ENCODE results near the gene SSH3. TPM values are rescaled to one million over a fixed set of nuclear protein-coding genes. Genes with fewer than 3 reads are reported as not detected.
A peak's percentile ranks its signal among the peaks of the same experiment; 100 is the strongest.

SSH3 gene
- total RNA-seq, 8 experiments from 2014 or later, result 0.54 to 26.8 (median 1.5) TPM

GRCh38 chr11:67354075-67355022, 51.0 kb downstream of the SSH3 start:
- 0 to 63% (median 20%) methylated on average over 1 to 6 of the region's 8 CpGs; no CpG with 5 or more reads in 6 of the 10 experiments for WGBS, 10 experiments
- H3K27ac ChIP-seq, result peak overlapping the region in 1 of 2 donors; percentile 52
- in situ Hi-C loops (cut with MboI; ENCODE audit: low pct_unique_long_range_greater_than_20kb in 2 of 9, low sequenced_read_pairs in 9 of 9, unreplicated experiment in 9 of 9), result no loop called here
- peak; percentile 1 to 59 (median 24) for ATAC-seq (replicated peaks in 6 of 8)
- peaks cover 8 to 21% of the 10 kb centered on the region in 2 donors for H3K4me1 ChIP-seq (replicated peaks in 1 of 2)
- H3K4me3 ChIP-seq, result peak overlapping the region in 4 of 5 donors; percentile 71 to 76 (median 75)

DNA sequence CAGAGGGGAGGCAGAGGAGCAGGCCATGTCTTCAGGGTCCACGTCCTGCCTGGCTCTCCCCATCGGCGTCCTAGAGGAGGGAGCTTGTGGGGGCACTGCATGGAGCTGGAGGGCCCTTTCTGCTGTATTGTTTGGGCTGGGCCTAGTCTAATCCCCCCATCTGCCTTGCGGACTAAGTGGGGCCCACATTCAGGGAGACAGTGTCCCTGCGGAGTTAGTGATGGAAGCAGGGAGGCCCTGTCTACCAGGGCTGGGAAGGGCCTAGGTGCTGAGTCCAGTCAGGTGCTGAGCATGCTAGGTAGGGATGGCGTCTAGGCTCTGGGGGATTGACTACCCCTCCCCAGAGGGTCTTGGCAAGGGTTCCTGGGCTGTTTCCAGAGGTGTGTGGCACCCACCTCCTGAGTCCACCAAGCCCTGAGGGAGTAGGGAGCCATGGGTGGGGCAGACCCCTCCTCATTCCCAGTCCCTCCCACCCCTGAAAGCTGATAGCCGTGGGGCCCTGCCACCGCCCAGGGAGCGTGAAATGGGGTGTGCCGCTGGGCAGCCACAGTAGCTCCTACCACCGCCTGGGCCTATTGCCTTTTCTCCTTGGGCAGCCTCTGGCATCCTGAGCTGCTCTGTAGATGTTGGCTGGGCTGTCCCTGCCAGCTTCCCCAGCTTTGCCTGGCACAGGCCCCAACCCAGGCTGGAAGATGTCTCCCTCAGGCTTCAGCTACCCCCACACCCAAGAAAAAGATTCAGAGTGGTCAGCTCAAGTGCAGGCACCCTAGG, 51.9 kb downstream of the SSH3 start:
- Histone ChIP-seq H3K4me1 (replicated peaks in 1 of 2) (peaks cover 8 to 21% of the 10 kb centered on the region in 2 donors), H3K27ac (peak overlapping the region in 1 of 2 donors; percentile 44), H3K4me3 (no peak overlapping the region)
- 40 to 100% (median 87%) methylated on average over 1 to 3 of the region's 11 CpGs; no CpG with 5 or more reads in 7 of the 10 experiments for WGBS, 10 experiments
- in situ Hi-C loops (cut with MboI; ENCODE audit: low pct_unique_long_range_greater_than_20kb in 2 of 9, low sequenced_read_pairs in 9 of 9, unreplicated experiment in 9 of 9), result no loop called here
- no peak for ATAC-seq (replicated peaks in 6 of 8)

- Histone ChIP-seq H3K27ac (no peak overlapping the region), H3K4me1 (replicated peaks in 1 of 2) (peaks cover 8 to 21% of the 10 kb centered on the region in 2 donors), H3K4me3 (no peak overlapping the region)
- in situ Hi-C loops (cut with MboI; ENCODE audit: low pct_unique_long_range_greater_than_20kb in 2 of 9, low sequenced_read_pairs in 9 of 9, unreplicated experiment in 9 of 9), result no loop called here
- 67 to 100% (median 87%) methylated on average over 1 to 3 of the region's 4 CpGs; no CpG with 5 or more reads in 6 of the 10 experiments for WGBS, 10 experiments
- no peak for ATAC-seq (replicated peaks in 6 of 8)
Observed at GRCh38 chr11:67355794-67356386, 52.6 kb downstream of the SSH3 start.

- in situ Hi-C loops (cut with MboI; ENCODE audit: low pct_unique_long_range_greater_than_20kb in 2 of 9, low sequenced_read_pairs in 9 of 9, unreplicated experiment in 9 of 9), result no loop called here
- Histone ChIP-seq H3K27ac (no peak overlapping the region), H3K4me3 (no peak overlapping the region), H3K4me1 (replicated peaks in 1 of 2) (peaks cover 8 to 17% of the 10 kb centered on the region in 2 donors)
- no peak for ATAC-seq (replicated peaks in 6 of 8)
- 0 to 60% (median 4%) methylated on average over 1 to 2 of the region's 4 CpGs; no CpG with 5 or more reads in 6 of the 10 experiments for WGBS, 10 experiments
Observed at GRCh38 chr11:67356387-67356863, 53.1 kb downstream of the SSH3 start.

GRCh38 chr11:67356864-67357561, 53.7 kb downstream of the SSH3 start:
- Histone ChIP-seq H3K4me1 (replicated peaks in 1 of 2) (peaks cover 8 to 17% of the 10 kb centered on the region in 2 donors), H3K27ac (no peak overlapping the region), H3K4me3 (no peak overlapping the region)
- WGBS, 10 experiments, result 0 to 20% (median 0%) methylated on average over 1 of the region's 3 CpGs; no CpG with 5 or more reads in 5 of the 10 experiments
- ATAC-seq (replicated peaks in 6 of 8), result peak in 2 of 8 experiments; percentile 1 to 7
- in situ Hi-C loops (cut with MboI; ENCODE audit: low pct_unique_long_range_greater_than_20kb in 2 of 9, low sequenced_read_pairs in 9 of 9, unreplicated experiment in 9 of 9), result no loop called here

GRCh38 chr11:67357831-67358670, 54.7 kb downstream of the SSH3 start:
- 65 to 100% (median 81%) methylated on average over 1 to 9 of the region's 12 CpGs for WGBS, 10 experiments
- peaks cover 4 to 12% of the 10 kb centered on the region in 2 donors for H3K4me1 ChIP-seq (replicated peaks in 1 of 2)
- in situ Hi-C loops (cut with MboI; ENCODE audit: low pct_unique_long_range_greater_than_20kb in 2 of 9, low sequenced_read_pairs in 9 of 9, unreplicated experiment in 9 of 9), result no loop called here
- H3K4me3 ChIP-seq, result no peak overlapping the region
- H3K27ac ChIP-seq, result no peak overlapping the region
- no peak for ATAC-seq (replicated peaks in 6 of 8)

Other genes with a start within 250 kb of the SSH3 start
- 10 to 100 TPM in 1 of 8 experiments, 1 to 10 TPM in 1, under 1 TPM in 2, not detected in 4; 0.24 to 10.1 (median 1.2) TPM for gene RHOD, start 246.7 kb upstream of the SSH3 start, total RNA-seq
- gene KDM2A, start 184.3 kb upstream of the SSH3 start, total RNA-seq, result 10 to 100 TPM; 20.5 to 83.0 (median 33.9) TPM
- 10 to 100 TPM; 13.8 to 40.5 (median 32.6) TPM for gene GRK2, start 37.1 kb upstream of the SSH3 start, total RNA-seq
- 10 to 100 TPM; 14.5 to 43.1 (median 32.9) TPM for gene ANKRD13D, start 14.2 kb upstream of the SSH3 start, total RNA-seq
- gene POLD4, start 50.0 kb downstream of the SSH3 start, total RNA-seq, result 100 to 1,000 TPM in 1 of 8 experiments, 10 to 100 TPM in 5, 1 to 10 TPM in 2; 5.6 to 167 (median 24.4) TPM
- gene CLCF1, start 70.1 kb downstream of the SSH3 start, total RNA-seq, result 1 to 10 TPM in 5 of 8 experiments, under 1 TPM in 3; 0.81 to 6.1 (median 1.7) TPM
- gene RAD9A, start 88.5 kb downstream of the SSH3 start, total RNA-seq, result 10 to 100 TPM in 7 of 8 experiments, 1 to 10 TPM in 1; 4.0 to 25.5 (median 16.2) TPM
- 100 to 1,000 TPM in 4 of 8 experiments, 10 to 100 TPM in 4; 60.9 to 162 (median 104) TPM for gene PPP1CA, start 98.3 kb downstream of the SSH3 start, total RNA-seq
- 1 to 10 TPM in 1 of 8 experiments, under 1 TPM in 7; 0.15 to 2.2 (median 0.64) TPM for gene TBC1D10C, start 100.6 kb downstream of the SSH3 start, total RNA-seq
- gene CARNS1, start 112.1 kb downstream of the SSH3 start, total RNA-seq, result 1 to 10 TPM in 3 of 8 experiments, under 1 TPM in 5; 0.16 to 2.1 (median 0.67) TPM
- 10 to 100 TPM; 21.8 to 48.3 (median 30.6) TPM for gene RPS6KB2, start 125.0 kb downstream of the SSH3 start, total RNA-seq
- under 1 TPM in 2 of 8 experiments, not detected in 6; 0.17 to 0.22 TPM for gene PTPRCAP, start 134.2 kb downstream of the SSH3 start, total RNA-seq
- 10 to 100 TPM; 23.3 to 93.7 (median 37.5) TPM for gene CORO1B, start 139.9 kb downstream of the SSH3 start, total RNA-seq
- gene GPR152, start 149.2 kb downstream of the SSH3 start, total RNA-seq, result under 1 TPM in 5 of 8 experiments, not detected in 3; 0.11 to 0.90 (median 0.31) TPM
- under 1 TPM in 7 of 8 experiments, not detected in 1; 0.16 to 0.62 (median 0.20) TPM for gene CABP4, start 151.8 kb downstream of the SSH3 start, total RNA-seq
- 10 to 100 TPM in 7 of 8 experiments, 1 to 10 TPM in 1; 9.9 to 30.6 (median 17.2) TPM for gene TMEM134, start 165.7 kb downstream of the SSH3 start, total RNA-seq
- 10 to 100 TPM; 48.1 to 72.2 (median 59.5) TPM for gene AIP, start 179.5 kb downstream of the SSH3 start, total RNA-seq
- 10 to 100 TPM; 21.4 to 64.4 (median 35.9) TPM for gene PITPNM1, start 201.8 kb downstream of the SSH3 start, total RNA-seq
- 10 to 100 TPM; 13.8 to 39.3 (median 19.8) TPM for gene CDK2AP2, start 204.6 kb downstream of the SSH3 start, total RNA-seq
- under 1 TPM in 1 of 8 experiments, not detected in 7; 0.71 TPM for gene CABP2, start 219.9 kb downstream of the SSH3 start, total RNA-seq